Testis (tissue), 3 donors: ENCODE results near the gene ZNF718. TPM values are rescaled to one million over a fixed set of nuclear protein-coding genes. Genes with fewer than 3 reads are reported as not detected.
"Not testable (repeated sequence)": the region's sequence is repeated elsewhere in the genome, so short reads cannot be mapped to it uniquely, and the experiment has no call there.

Experiments
- DNase-seq: peaks from one replicate; pipeline ENCODE4 v3.0.0-alpha.2; 2019
- H3K27ac ChIP-seq, 2 donors: fragments of 200-600 bp; sonication (generic); one replicate each; pipeline ENCODE4 v1.5.1; 2019
- H3K27me3 ChIP-seq: fragments of 200-600 bp; sonication (generic); one replicate; pipeline ENCODE4 v1.5.1; 2019
- H3K36me3 ChIP-seq: fragments of 200-600 bp; sonication (generic); one replicate; pipeline ENCODE4 v1.5.1; 2017; ENCODE audit warnings: low read depth; ENCODE audit errors: missing control alignments
- H3K4me1 ChIP-seq: fragments of 200-600 bp; sonication (generic); one replicate; pipeline ENCODE4 v1.5.1; 2019
- H3K4me3 ChIP-seq, 2 donors: fragments of 200-600 bp; sonication (generic); one replicate each; pipeline ENCODE4 v1.5.1; 2017 to 2019
- H3K9me3 ChIP-seq: fragments of 200-600 bp; sonication (generic); one replicate; pipeline ENCODE4 v1.5.1; 2017
- POLR2A ChIP-seq: fragments of 450-650 bp; IDR thresholded peaks from one replicate; pipeline ENCODE4 v1.6.1; 2017; ENCODE audit warnings: antibody characterized with exemption, mild to moderate bottlenecking, moderate library complexity
- whole genome bisulfite sequencing, 2 donors: methylation state at CpG; one replicate each; pipeline ENCODE4 v1.1.5; 2018; 5-methylcytosine and 5-hydroxymethylcytosine counted together
- intact Hi-C: fragments of 100-400 bp; cut with DNase I; formaldehyde crosslinking; loops from one replicate; pipeline ENCODE4 v1.15.1; 2023; ENCODE audit warnings: low total_unique reads
- polyA plus RNA-seq: library from polyadenylated mRNA; stranded (reverse); fragments of 350-450 nt; fragmentation: Illumina TruSeq; extraction: RNeasy Lipid Tissue Mini Kit (QIAGEN cat#74804); gene quantifications from one replicate; pipeline ENCODE4 v1.2.3, GENCODE V29; 2014; ENCODE audit warnings: low read depth, low replicate concordance; ENCODE audit not compliant: insufficient read depth
- total RNA-seq, 2 donors: library from RNA; depleted of rRNA; stranded (reverse); fragments of >200 nt; gene quantifications; one replicate each; pipeline ENCODE4 v1.2.3, GENCODE V29; 2016
- TF ChIP-seq, protein P1 (sequence below), 3 experiments: fragments of 450-650 bp in 2 of 3; fragments of 200-600 bp in 1 of 3; sonication (generic) in 1 of 3; IDR thresholded peaks; one replicate each; pipeline ENCODE4 v1.5.1; 2016 to 2019; ENCODE audit warnings: antibody characterized with exemption in 3 of 3, mild to moderate bottlenecking in 2 of 3, moderate library complexity in 1 of 3

Gene ZNF718
- total and polyA plus RNA-seq, 3 donors from 2014 or later: 6.8 to 28.9 (median 17.8) TPM

GRCh38 chr4:116499-116898, 7.8 kb upstream of the ZNF718 start:
- H3K27ac ChIP-seq: no peak overlapping the region

GRCh38 chr4:120616-121015, 3.7 kb upstream of the ZNF718 start:
- WGBS, 2 donors: 48 to 59% methylated on average over 5 of the region's 5 CpGs
- no peak overlapping the region for H3K4me3 ChIP-seq
- H3K4me1 ChIP-seq: peaks cover 20% of the 10 kb centered on the region
- TF ChIP-seq, protein P1, sequence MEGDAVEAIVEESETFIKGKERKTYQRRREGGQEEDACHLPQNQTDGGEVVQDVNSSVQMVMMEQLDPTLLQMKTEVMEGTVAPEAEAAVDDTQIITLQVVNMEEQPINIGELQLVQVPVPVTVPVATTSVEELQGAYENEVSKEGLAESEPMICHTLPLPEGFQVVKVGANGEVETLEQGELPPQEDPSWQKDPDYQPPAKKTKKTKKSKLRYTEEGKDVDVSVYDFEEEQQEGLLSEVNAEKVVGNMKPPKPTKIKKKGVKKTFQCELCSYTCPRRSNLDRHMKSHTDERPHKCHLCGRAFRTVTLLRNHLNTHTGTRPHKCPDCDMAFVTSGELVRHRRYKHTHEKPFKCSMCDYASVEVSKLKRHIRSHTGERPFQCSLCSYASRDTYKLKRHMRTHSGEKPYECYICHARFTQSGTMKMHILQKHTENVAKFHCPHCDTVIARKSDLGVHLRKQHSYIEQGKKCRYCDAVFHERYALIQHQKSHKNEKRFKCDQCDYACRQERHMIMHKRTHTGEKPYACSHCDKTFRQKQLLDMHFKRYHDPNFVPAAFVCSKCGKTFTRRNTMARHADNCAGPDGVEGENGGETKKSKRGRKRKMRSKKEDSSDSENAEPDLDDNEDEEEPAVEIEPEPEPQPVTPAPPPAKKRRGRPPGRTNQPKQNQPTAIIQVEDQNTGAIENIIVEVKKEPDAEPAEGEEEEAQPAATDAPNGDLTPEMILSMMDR (IDR thresholded peaks at IDR 0.05): no peak
- no peak for TF ChIP-seq POLR2A
- H3K9me3 ChIP-seq: no peaks in the 10 kb centered on the region
- intact Hi-C loops: no loop called here
- no peaks in the 10 kb centered on the region for H3K27me3 ChIP-seq
- no peaks in the 10 kb centered on the region for H3K36me3 ChIP-seq
- no peak for DNase-seq
- H3K27ac ChIP-seq: peak overlapping the region; percentile 67 to 69

More at GRCh38 chr4:116499-116898, 7.8 kb upstream of the ZNF718 start:
- Histone ChIP-seq H3K36me3 (no peaks in the 10 kb centered on the region), H3K27me3 (no peaks in the 10 kb centered on the region), H3K9me3 (no peaks in the 10 kb centered on the region), H3K4me1 (peaks cover 12% of the 10 kb centered on the region), H3K4me3 (no peak overlapping the region)
- 94 to 97% methylated on average over 1 of the region's 1 CpG for WGBS, 2 donors
- intact Hi-C loops: no loop called here
- TF ChIP-seq, protein P1 (IDR thresholded peaks at IDR 0.05): no peak
- TF ChIP-seq POLR2A: no peak
- DNase-seq: no peak

- no peaks in the 10 kb centered on the region for H3K9me3 ChIP-seq
- no peak for DNase-seq
- peak overlapping the region; percentile 67 to 69 for H3K27ac ChIP-seq
- H3K4me3 ChIP-seq: no peak overlapping the region
- H3K27me3 ChIP-seq: no peaks in the 10 kb centered on the region
- H3K36me3 ChIP-seq: no peaks in the 10 kb centered on the region
- intact Hi-C loops: no loop called here
- WGBS, 2 donors: 50 to 53% methylated on average over 7 of the region's 7 CpGs
- TF ChIP-seq POLR2A: no peak
- TF ChIP-seq, protein P1 (IDR thresholded peaks at IDR 0.05): no peak
- H3K4me1 ChIP-seq: peaks cover 27% of the 10 kb centered on the region
These were observed 2.8 kb upstream of the ZNF718 start for GRCh38 chr4:121408-122084.

- DNase-seq, intact Hi-C loops, H3K9me3 ChIP-seq, H3K27me3 ChIP-seq, H3K36me3 ChIP-seq: not testable (repeated sequence)
- Histone ChIP-seq H3K4me1 (peaks cover 27% of the 10 kb centered on the region), H3K27ac (peak overlapping the region; percentile 77 to 89), H3K4me3 (peak overlapping the region; percentile 78 to 79)
- 21 to 41% methylated on average over 10 of the region's 10 CpGs for WGBS, 2 donors
These were observed 403 bp upstream of the ZNF718 start for GRCh38 chr4:123922-124274.

- WGBS, 2 donors: 9 to 14% methylated on average over 24 to 30 of the region's 30 CpGs
- peak overlapping the region; percentile 78 to 79 for H3K4me3 ChIP-seq
- intact Hi-C loops: no loop called here
- no peaks in the 10 kb centered on the region for H3K27me3 ChIP-seq
- TF ChIP-seq, protein P1 (IDR thresholded peaks at IDR 0.05): no peak
- no peak for TF ChIP-seq POLR2A
- H3K9me3 ChIP-seq: no peaks in the 10 kb centered on the region
- H3K36me3 ChIP-seq: no peaks in the 10 kb centered on the region
- DNase-seq: peak; percentile 83
- peak overlapping the region; percentile 77 to 89 for H3K27ac ChIP-seq
- peaks cover 27% of the 10 kb centered on the region for H3K4me1 ChIP-seq
These were observed 930 bp downstream of the ZNF718 start for GRCh38 chr4:125091-125771.
